Subcutaneous abdominal adipose tissue (tissue), 5 donors: ENCODE measurements around the gene TPPP3.
"Not testable (repeated sequence)": the region's sequence is repeated elsewhere in the genome, so short reads cannot be mapped to it uniquely, and the experiment has no call there.

Experiments
- H3K27ac ChIP-seq: one replicate; pipeline ENCODE4 v1.7.0; 2013; ENCODE audit warnings: low read depth, mild to moderate bottlenecking, inconsistent platforms, low read length, moderate library complexity
- H3K27me3 ChIP-seq, 5 donors: one replicate each; pipeline ENCODE4 v1.7.0; 2013; ENCODE audit warnings: low read length in 5 of 5, inconsistent platforms in 1 of 5; ENCODE audit not compliant: control insufficient read depth in 5 of 5, insufficient read depth in 4 of 5
- H3K36me3 ChIP-seq, 5 donors: one replicate each; pipeline ENCODE4 v1.7.0; 2013; ENCODE audit warnings: low read length in 5 of 5; ENCODE audit not compliant: control insufficient read depth in 5 of 5, insufficient read depth in 5 of 5
- H3K4me1 ChIP-seq, 5 donors: one replicate each; pipeline ENCODE4 v1.7.0; 2013; ENCODE audit warnings: low read length in 5 of 5, mild to moderate bottlenecking in 3 of 5, moderate library complexity in 1 of 5; ENCODE audit not compliant: control insufficient read depth in 5 of 5, insufficient read depth in 5 of 5
- H3K4me3 ChIP-seq, 5 donors: one replicate each; pipeline ENCODE4 v1.7.0; 2013; ENCODE audit warnings: low read length in 5 of 5, low read depth in 1 of 5
- H3K9ac ChIP-seq, 5 donors: one replicate each; pipeline ENCODE4 v1.7.0; 2013; ENCODE audit warnings: low read length in 5 of 5, mild to moderate bottlenecking in 4 of 5, moderate library complexity in 3 of 5
- H3K9me3 ChIP-seq, 5 donors: one replicate each; pipeline ENCODE4 v1.7.0; 2013; ENCODE audit warnings: low read length in 5 of 5; ENCODE audit not compliant: control insufficient read depth in 5 of 5
- donor health status: healthy.
- donor health status: healthy.
- donor health status: healthy.
- donor health status: healthy.
- donor health status: healthy.

The TPPP3 gene

DNA sequence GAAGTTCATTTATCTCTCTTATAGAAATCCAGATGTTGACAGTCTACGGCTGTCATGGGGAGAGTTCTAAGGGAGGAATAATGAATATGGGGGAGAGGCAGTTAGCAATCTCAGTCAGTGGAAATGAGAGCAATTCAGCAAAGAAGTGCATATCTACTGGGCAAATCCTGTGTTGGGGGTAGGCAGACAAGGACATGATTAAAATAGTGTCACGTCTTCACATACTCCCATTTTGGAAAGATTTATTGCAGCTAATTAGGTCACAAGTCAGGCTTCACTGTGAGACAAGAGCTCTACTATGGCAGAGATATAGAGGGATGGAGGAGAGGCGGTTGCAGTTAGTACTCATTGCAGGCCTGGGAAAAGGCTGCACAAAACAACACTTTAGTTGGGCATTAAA, 36.9 kb downstream of the TPPP3 start:
- no peaks in the 10 kb centered on the region for H3K9me3 ChIP-seq
- no peaks in the 10 kb centered on the region for H3K36me3 ChIP-seq
- no peaks in the 10 kb centered on the region for H3K4me1 ChIP-seq
- no peak overlapping the region for H3K4me3 ChIP-seq
- H3K9ac ChIP-seq = no peak overlapping the region
- peaks cover 0 to 4% (median 0%) of the 10 kb centered on the region in 5 donors for H3K27me3 ChIP-seq
- no peak overlapping the region for H3K27ac ChIP-seq

DNA sequence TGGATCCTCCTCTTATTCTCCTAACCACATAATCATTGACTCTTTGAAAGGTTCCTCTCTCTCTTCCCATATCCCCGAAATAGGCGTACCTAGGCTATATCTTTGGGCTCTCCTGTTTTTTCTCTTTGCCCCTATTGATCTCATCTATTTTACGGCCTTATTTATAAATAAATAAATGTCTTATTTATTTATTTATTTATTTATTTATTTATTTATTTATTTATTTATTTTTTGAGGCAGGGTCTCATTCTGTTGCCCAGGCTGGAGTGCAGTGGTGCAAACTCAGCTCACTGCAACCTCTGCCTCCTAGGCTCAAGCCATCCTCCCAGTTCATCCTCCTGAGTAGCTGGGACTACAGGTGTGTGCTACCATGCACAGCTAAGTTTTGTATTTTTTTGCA, 40.8 kb downstream of the TPPP3 start:
- not testable (repeated sequence) for H3K9ac ChIP-seq, H3K4me1 ChIP-seq, H3K36me3 ChIP-seq, H3K27ac ChIP-seq, H3K27me3 ChIP-seq, H3K4me3 ChIP-seq, H3K9me3 ChIP-seq

DNA sequence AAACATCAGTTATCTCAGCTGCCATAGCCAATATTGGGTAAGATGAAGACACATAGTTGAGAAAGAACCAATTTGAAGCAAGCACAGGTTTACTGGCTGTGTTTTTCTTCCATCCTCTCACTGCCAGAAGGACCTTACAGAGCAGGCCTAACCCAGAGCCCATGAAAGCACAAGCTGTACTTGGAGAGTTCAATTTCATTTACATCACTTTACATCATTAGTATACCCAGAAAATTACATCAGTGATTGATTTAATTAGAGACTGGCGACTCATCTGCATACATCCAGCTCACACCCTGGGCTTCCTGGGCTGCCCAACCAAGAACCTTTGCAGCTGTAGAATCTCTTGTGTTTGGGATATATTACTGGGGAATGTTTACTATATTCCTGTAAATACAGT, 43.0 kb downstream of the TPPP3 start:
- Histone ChIP-seq H3K27ac (no peak overlapping the region), H3K4me3 (no peak overlapping the region), H3K9ac (no peak overlapping the region), H3K9me3 (no peaks in the 10 kb centered on the region), H3K4me1 (peaks cover 0 to 19% (median 5%) of the 10 kb centered on the region in 5 donors), H3K27me3 (no peaks in the 10 kb centered on the region), H3K36me3 (no peaks in the 10 kb centered on the region)

GRCh38 chr16:67349172-67349571, 44.1 kb downstream of the TPPP3 start:
- Histone ChIP-seq H3K27ac (no peak overlapping the region), H3K4me1 (peaks cover 0 to 22% (median 6%) of the 10 kb centered on the region in 5 donors), H3K4me3 (no peak overlapping the region), H3K36me3 (no peaks in the 10 kb centered on the region), H3K9me3 (no peaks in the 10 kb centered on the region), H3K27me3 (no peaks in the 10 kb centered on the region), H3K9ac (no peak overlapping the region)

- no peak overlapping the region for H3K9ac ChIP-seq
- H3K27me3 ChIP-seq = no peaks in the 10 kb centered on the region
- H3K4me1 ChIP-seq = peaks cover 0 to 22% (median 6%) of the 10 kb centered on the region in 5 donors
- no peaks in the 10 kb centered on the region for H3K36me3 ChIP-seq
- H3K4me3 ChIP-seq = no peak overlapping the region
- H3K27ac ChIP-seq = peak overlapping the region; percentile 28
- no peaks in the 10 kb centered on the region for H3K9me3 ChIP-seq
Observed at GRCh38 chr16:67346341-67346740, 47.0 kb downstream of the TPPP3 start.

DNA sequence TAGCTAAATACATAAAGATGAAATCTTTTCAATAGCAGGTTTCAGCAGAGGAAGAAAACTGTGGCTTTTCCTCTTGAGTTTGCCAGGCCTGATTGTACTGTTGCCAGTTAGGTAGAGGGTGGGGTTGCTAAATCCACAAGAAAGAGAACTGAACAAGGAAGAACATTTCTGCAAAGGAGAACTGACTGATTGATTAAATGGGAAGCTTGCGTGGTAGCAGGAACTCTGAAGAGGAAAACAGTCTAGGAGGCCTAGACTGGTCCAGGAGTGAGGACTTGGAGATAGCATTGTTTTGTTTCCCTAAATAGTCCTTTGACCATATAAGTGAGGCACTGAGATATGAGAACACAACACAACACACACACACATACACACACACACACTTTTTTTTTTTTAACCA, 47.9 kb downstream of the TPPP3 start:
- Histone ChIP-seq H3K27me3 (no peaks in the 10 kb centered on the region), H3K4me3 (no peak overlapping the region), H3K9ac (no peak overlapping the region), H3K27ac (peak overlapping the region; percentile 28), H3K36me3 (no peaks in the 10 kb centered on the region), H3K4me1 (peaks cover 0 to 22% (median 6%) of the 10 kb centered on the region in 5 donors), H3K9me3 (no peaks in the 10 kb centered on the region)

- Histone ChIP-seq H3K9ac (no peak overlapping the region), H3K36me3 (no peaks in the 10 kb centered on the region), H3K27me3 (no peaks in the 10 kb centered on the region), H3K4me3 (no peak overlapping the region), H3K27ac (no peak overlapping the region), H3K9me3 (no peaks in the 10 kb centered on the region), H3K4me1 (peaks cover 0 to 22% (median 6%) of the 10 kb centered on the region in 5 donors)
Observed at GRCh38 chr16:67342616-67343015, 50.7 kb downstream of the TPPP3 start.

DNA sequence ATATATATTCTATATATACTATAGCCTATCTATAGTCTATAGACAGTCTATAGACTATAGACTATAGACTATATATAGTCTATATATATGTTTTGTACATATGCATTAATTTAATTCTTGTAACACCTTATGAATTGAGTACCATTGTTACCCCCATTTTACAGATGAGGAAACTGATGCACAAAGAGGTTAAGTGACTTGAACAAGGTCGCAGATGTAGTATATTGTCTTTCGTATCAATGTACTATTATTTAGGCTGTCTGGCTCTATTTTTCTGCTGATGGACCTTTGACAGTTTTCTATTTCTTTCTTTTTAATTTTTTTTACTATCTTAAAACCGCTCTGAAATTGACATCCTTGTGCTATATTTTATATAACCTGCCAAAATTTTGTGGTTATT, 52.0 kb downstream of the TPPP3 start:
- Histone ChIP-seq H3K4me3 (no peak overlapping the region), H3K9me3 (no peaks in the 10 kb centered on the region), H3K27ac (no peak overlapping the region), H3K9ac (no peak overlapping the region), H3K4me1 (peaks cover 0 to 12% (median 6%) of the 10 kb centered on the region in 5 donors), H3K27me3 (no peaks in the 10 kb centered on the region), H3K36me3 (no peaks in the 10 kb centered on the region)
